Skeletal muscle tissue (tissue), 4 donors: ENCODE results near the gene ATP13A2. TPM values are rescaled to one million over a fixed set of nuclear protein-coding genes. Genes with fewer than 3 reads are reported as not detected.
"Not testable (repeated sequence)": the region's sequence is repeated elsewhere in the genome, so short reads cannot be mapped to it uniquely, and the experiment has no call there.

Experiments used
- H3K27ac ChIP-seq: one replicate; pipeline ENCODE4 v1.7.0; 2013; ENCODE audit warnings: mild to moderate bottlenecking, low read depth, low read length, inconsistent platforms
- H3K27me3 ChIP-seq, 3 donors: one replicate each; pipeline ENCODE4 v1.7.0; 2013; ENCODE audit warnings: low read length in 3 of 3; ENCODE audit not compliant: control insufficient read depth in 3 of 3, insufficient read depth in 3 of 3
- H3K36me3 ChIP-seq, 3 donors: one replicate each; pipeline ENCODE4 v1.7.0; 2013; ENCODE audit warnings: low read length in 3 of 3; ENCODE audit not compliant: control insufficient read depth in 3 of 3, insufficient read depth in 3 of 3
- H3K4me1 ChIP-seq, 3 donors: one replicate each; pipeline ENCODE4 v1.7.0; 2013; ENCODE audit warnings: low read length in 3 of 3, mild to moderate bottlenecking in 3 of 3; ENCODE audit not compliant: control insufficient read depth in 3 of 3, insufficient read depth in 3 of 3
- H3K4me3 ChIP-seq, 3 donors: one replicate each; pipeline ENCODE4 v1.7.0; 2013; ENCODE audit warnings: low read length in 3 of 3
- H3K9ac ChIP-seq, 3 donors: one replicate each; pipeline ENCODE4 v1.7.0; 2013; ENCODE audit warnings: low read length in 3 of 3, mild to moderate bottlenecking in 3 of 3, moderate library complexity in 2 of 3, low read depth in 1 of 3
- H3K9me3 ChIP-seq, 3 donors: one replicate each; pipeline ENCODE4 v1.7.0; 2013; ENCODE audit warnings: low read length in 3 of 3; ENCODE audit not compliant: control insufficient read depth in 3 of 3
- total RNA-seq: library from RNA; depleted of rRNA; stranded (reverse); fragments of >200 nt; gene quantifications from one replicate; pipeline ENCODE4 v1.2.3, GENCODE V29; 2014
- donor health status: Osteomylitis.

The ATP13A2 gene
- total RNA-seq, 1 donor from 2014 or later: 8.9 TPM

DNA sequence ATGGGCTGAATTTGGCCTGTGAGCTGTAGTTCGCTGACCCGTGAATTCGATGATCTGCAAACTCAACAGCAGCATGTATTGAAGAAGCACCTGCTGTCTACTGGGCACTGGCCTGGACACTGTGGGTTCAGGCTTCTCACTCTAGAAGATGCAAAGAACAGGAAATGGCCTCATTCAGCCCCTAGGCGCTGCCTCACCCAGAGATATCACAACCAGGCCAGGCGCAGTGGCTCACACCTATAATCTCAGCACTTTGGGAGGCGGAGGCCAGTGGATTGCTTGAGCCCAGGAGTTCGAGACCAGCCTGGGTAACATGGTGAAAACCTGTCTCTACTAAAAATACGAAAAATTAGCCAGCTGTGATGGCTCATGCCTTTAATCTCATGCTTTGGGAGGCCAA, 55.0 kb downstream of the ATP13A2 start:
- Histone ChIP-seq H3K4me3 (no peak overlapping the region), H3K9ac (no peak overlapping the region), H3K9me3 (no peaks in the 10 kb centered on the region), H3K27me3 (no peaks in the 10 kb centered on the region), H3K36me3 (peaks cover 20 to 21% (median 21%) of the 10 kb centered on the region in 3 donors), H3K4me1 (peaks cover 0 to 4% (median 3%) of the 10 kb centered on the region in 3 donors), H3K27ac (no peak overlapping the region)

DNA sequence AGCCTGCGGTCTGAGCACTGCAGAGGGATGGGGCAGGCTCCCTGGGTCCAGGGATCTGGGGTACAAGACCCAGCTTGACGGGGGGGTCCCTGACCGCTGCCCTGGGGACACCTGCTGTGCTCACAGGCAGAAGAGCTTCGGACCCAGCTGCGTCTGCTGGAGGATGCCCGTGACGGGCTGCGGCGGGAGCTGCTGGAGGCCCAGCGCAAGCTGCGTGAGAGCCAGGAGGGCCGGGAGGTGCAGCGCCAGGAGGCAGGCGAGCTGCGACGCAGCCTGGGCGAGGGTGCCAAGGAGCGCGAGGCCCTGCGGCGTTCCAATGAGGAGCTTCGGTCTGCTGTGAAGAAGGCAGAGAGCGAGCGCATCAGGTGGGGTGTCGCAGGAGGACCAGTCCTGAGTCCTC, 56.5 kb downstream of the ATP13A2 start:
- H3K4me1 ChIP-seq: peaks cover 0 to 4% (median 2%) of the 10 kb centered on the region in 3 donors
- H3K4me3 ChIP-seq: no peak overlapping the region
- H3K27me3 ChIP-seq: no peaks in the 10 kb centered on the region
- H3K27ac ChIP-seq: no peak overlapping the region
- no peaks in the 10 kb centered on the region for H3K9me3 ChIP-seq
- no peak overlapping the region for H3K9ac ChIP-seq
- peaks cover 21 to 24% (median 21%) of the 10 kb centered on the region in 3 donors for H3K36me3 ChIP-seq

DNA sequence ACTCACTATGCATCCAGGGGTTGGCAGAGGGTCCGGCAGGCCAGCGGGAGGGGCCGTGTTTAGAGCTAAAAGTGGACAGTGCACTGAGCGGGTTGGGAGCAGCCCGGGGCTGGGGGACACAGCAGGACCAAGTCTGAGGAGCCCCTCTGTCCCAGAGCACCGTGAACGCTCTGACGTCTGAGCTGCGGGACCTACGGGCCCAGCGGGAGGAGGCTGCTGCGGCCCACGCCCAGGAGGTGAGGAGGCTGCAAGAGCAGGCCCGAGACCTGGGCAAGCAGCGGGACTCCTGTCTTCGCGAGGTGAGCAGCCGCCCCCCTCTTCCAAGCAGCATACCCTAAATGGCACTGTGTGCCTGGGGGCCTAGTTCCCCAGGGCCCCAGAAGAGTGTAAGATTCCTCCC, 57.1 kb downstream of the ATP13A2 start:
- Histone ChIP-seq H3K9ac (no peak overlapping the region), H3K27ac (no peak overlapping the region), H3K27me3 (no peaks in the 10 kb centered on the region), H3K36me3 (peaks cover 21 to 24% (median 21%) of the 10 kb centered on the region in 3 donors), H3K9me3 (no peaks in the 10 kb centered on the region), H3K4me3 (no peak overlapping the region), H3K4me1 (peaks cover 0 to 4% (median 2%) of the 10 kb centered on the region in 3 donors)

DNA sequence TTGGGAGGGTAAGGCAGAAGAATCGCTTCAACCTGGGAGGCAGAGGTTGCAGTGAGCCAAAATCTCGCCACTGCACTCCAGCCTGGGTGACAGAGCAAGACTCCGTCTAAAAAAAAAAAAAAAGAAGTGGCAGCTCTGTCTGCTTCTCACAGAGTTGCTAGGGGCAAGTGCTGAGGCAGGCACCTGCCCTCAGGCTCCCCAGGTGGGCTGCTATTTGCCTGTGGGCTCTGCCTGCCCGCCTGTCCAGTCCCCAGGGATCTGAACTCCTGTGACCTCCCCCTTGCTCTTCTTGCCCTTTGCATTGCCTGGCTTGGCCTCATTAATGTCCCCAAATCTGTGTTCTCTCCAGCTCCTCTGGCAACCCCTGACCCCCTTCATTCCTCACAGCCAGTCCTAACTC, 59.4 kb downstream of the ATP13A2 start:
- not testable (repeated sequence) for H3K9ac ChIP-seq, H3K4me1 ChIP-seq, H3K27me3 ChIP-seq, H3K4me3 ChIP-seq, H3K27ac ChIP-seq, H3K9me3 ChIP-seq
- peaks cover 23 to 25% (median 23%) of the 10 kb centered on the region in 3 donors for H3K36me3 ChIP-seq

DNA sequence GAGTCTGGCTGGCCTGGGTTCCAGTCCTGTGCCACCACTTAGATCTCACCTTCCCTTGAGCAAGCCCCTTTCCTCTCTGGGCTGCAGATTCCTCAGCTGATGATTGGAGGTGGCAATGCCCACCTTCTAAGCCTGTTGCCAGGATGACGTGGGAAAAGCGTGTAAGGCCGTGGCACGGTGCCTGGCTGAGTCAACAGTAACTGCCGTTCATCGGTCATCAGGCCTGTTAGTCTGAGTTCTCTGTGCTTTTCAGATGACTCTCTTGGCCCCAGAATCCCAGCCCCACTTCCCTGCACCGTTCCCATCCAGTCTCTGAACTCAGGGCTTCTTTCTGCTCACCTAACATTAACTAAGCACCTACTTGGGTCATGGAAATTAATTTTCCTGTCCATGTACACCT, 62.7 kb downstream of the ATP13A2 start:
- not testable (repeated sequence) for H3K4me1 ChIP-seq, H3K27me3 ChIP-seq, H3K9me3 ChIP-seq, H3K9ac ChIP-seq, H3K4me3 ChIP-seq, H3K27ac ChIP-seq
- peaks cover 8 to 17% (median 15%) of the 10 kb centered on the region in 3 donors for H3K36me3 ChIP-seq

DNA sequence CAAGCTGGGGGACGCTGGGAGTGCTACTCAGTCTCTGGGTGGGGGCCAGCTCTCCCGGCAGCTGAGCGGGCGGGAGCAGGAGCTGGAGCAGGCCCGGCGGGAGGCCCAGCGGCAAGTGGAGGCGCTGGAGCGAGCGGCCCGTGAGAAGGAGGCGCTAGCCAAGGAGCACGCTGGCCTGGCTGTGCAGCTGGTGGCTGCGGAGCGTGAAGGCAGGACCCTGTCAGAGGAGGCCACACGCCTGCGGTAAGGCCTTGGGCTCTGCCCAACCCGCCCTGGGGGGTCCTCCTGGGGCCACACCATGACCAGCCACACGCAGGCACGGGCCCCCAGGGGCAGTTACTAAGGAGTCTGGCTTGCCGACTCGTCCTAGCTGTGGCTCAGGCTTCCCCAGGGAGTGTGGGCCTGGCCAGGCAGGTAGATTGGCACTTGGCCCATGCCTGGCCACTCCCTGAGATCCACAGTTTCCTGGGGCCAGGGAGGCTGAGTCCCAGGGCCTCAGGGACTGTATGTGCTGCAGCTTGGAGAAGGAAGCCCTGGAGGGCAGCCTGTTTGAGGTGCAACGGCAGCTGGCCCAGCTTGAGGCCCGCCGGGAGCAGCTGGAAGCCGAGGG, 63.3 kb downstream of the ATP13A2 start:
- H3K4me1 ChIP-seq, H3K27me3 ChIP-seq, H3K4me3 ChIP-seq, H3K9me3 ChIP-seq, H3K27ac ChIP-seq: not testable (repeated sequence)
- Histone ChIP-seq H3K9ac (peak overlapping the region in 1 of 3 donors; percentile 33), H3K36me3 (peaks cover 12 to 19% (median 19%) of the 10 kb centered on the region in 3 donors)

GRCh38 chr1:16946646-16947045, 65.1 kb downstream of the ATP13A2 start:
- H3K9me3 ChIP-seq: no peaks in the 10 kb centered on the region
- H3K36me3 ChIP-seq: peaks cover 16 to 22% (median 19%) of the 10 kb centered on the region in 3 donors
- H3K9ac ChIP-seq: no peak overlapping the region
- H3K4me1 ChIP-seq: peaks cover 0 to 2% (median 1%) of the 10 kb centered on the region in 3 donors
- no peak overlapping the region for H3K27ac ChIP-seq
- no peaks in the 10 kb centered on the region for H3K27me3 ChIP-seq
- no peak overlapping the region for H3K4me3 ChIP-seq

DNA sequence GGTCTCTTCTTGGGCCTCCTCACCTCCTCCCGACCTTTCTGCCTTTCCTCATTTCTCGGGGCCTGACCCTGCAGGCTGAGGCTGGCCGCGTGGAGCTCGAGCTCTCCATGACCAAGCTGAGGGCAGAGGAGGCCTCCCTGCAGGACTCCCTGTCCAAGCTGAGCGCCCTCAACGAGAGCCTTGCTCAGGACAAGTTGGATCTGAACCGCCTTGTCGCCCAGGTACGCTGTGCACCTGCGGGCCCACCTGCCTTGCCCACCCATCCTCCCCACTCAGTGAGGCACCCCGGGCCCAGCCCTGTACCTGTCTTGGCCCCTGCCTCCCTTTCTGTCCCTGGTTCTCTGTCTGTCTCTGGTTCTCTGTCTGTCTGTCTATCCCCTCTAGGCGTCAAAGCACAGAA, 65.5 kb downstream of the ATP13A2 start:
- not testable (repeated sequence) for H3K27ac ChIP-seq, H3K4me1 ChIP-seq, H3K27me3 ChIP-seq, H3K9me3 ChIP-seq, H3K4me3 ChIP-seq
- H3K36me3 ChIP-seq: peaks cover 14 to 22% (median 19%) of the 10 kb centered on the region in 3 donors
- H3K9ac ChIP-seq: peak overlapping the region in 1 of 3 donors; percentile 40

- H3K27ac ChIP-seq, H3K9me3 ChIP-seq, H3K9ac ChIP-seq, H3K4me3 ChIP-seq, H3K4me1 ChIP-seq, H3K27me3 ChIP-seq: not testable (repeated sequence)
- peaks cover 11 to 22% (median 19%) of the 10 kb centered on the region in 3 donors for H3K36me3 ChIP-seq
These were observed 66.2 kb downstream of the ATP13A2 start for GRCh38 chr1:16945512-16945911.

GRCh38 chr1:16944038-16944437, 67.7 kb downstream of the ATP13A2 start:
- Histone ChIP-seq H3K9ac (no peak overlapping the region), H3K9me3 (no peaks in the 10 kb centered on the region), H3K4me1 (no peaks in the 10 kb centered on the region), H3K36me3 (peaks cover 11 to 25% (median 24%) of the 10 kb centered on the region in 3 donors), H3K27ac (no peak overlapping the region), H3K4me3 (no peak overlapping the region), H3K27me3 (no peaks in the 10 kb centered on the region)
